ENCODE data around the gene HACE1.
"Not testable (repeated sequence)": the region's sequence is repeated elsewhere in the genome, so short reads cannot be mapped to it uniquely, and the experiment has no call there.

HACE1 gene

DNA sequence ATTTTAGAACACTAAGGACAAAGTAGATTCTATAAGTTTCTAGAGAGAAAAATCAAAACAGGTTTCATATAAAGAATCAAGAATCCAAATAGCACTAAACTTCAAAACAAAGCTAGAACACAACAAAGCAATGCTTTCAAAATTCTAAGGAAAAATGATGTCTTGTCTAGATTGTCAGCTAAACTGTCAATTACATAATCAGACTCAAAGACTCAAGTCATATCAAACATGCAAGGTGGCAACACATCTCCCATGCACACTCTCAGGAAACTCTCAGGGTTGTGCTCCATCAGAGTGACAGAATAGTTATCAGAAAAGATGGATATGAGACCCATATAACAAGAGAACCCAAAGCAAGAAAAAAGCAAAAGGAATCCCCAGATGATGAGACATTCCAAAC, 23.9 kb downstream of the HACE1 start:
- intact Hi-C loops (cut with DNase I) = no loop called here
- no peak for DNase-seq

GRCh38 chr6:104829183-104829958, 30.3 kb downstream of the HACE1 start:
- DNase-seq = no peak
- intact Hi-C loops (cut with DNase I) = no loop called here

GRCh38 chr6:104828478-104828877, 31.2 kb downstream of the HACE1 start:
- DNase-seq = no peak
- intact Hi-C loops (cut with DNase I) = no loop called here

GRCh38 chr6:104820820-104821219, 38.9 kb downstream of the HACE1 start:
- intact Hi-C loops (cut with DNase I); DNase-seq: not testable (repeated sequence)

DNA sequence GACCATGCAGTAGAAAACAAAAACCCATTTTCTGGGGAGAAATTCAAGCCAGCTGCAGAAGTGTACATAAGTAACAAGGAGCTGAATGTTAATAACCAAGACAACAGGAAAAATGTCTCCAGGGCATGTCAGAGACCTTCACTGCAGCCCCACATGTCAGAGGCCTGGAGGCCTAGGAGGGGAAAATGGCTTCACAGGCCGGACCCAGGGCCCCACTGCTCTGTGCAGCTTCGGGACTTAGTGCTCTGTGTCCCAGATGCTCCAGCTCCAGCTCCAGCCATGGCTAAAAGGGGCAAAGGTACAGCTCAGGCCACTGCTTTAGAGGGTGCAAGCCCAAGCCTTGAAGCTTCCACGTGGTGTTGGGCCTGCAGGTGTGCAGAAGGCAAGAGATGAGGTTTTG, 43.6 kb downstream of the HACE1 start:
- DNase-seq = no peak
- intact Hi-C loops (cut with DNase I) = no loop called here

DNA sequence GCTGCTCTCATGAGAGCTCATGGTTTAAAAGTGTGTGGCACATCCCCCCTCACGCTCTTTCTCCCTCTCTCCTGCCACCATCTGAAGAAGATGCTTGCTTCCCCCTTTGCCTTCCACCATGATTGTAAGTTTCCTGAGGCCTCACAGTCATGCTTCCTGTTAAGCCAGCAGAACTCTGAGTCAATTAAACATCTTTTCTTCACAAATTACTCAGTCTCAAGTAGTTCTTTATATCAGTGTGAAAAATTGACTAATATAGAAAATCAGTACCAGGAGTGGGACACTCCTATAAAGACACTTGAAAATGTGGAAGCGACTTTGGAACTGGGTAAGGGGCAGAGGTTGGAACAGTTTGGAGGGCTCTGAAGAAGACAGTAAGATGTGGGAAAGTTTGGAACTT, 45.0 kb downstream of the HACE1 start:
- no peak for DNase-seq

DNA sequence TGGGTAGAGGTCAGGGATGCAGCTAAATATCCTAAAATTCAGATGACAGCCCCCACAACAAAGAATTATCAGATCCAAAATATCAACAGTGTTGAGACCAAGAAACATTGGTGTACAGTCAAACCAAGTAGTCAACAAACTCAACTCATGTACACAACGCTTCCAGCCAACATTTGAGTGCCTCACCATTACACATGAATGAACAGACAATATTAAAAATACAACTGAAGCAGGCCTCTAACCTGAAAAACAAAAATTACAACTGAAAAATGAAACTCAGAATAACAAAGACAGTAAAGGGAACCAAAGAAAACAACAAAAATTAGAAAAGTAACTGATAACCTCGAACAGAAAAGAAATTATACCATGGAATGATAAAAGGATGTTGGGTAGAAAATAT, 46.2 kb downstream of the HACE1 start:
- DNase-seq = no peak
- intact Hi-C loops (cut with DNase I) = no loop called here

More for the DNA sequence above, 45.0 kb downstream of the HACE1 start:
- intact Hi-C loops (cut with DNase I) = no loop called here

- intact Hi-C loops (cut with DNase I) = no loop called here
- DNase-seq = no peak
Measured at GRCh38 chr6:104809116-104809515, 50.6 kb downstream of the HACE1 start.

DNA sequence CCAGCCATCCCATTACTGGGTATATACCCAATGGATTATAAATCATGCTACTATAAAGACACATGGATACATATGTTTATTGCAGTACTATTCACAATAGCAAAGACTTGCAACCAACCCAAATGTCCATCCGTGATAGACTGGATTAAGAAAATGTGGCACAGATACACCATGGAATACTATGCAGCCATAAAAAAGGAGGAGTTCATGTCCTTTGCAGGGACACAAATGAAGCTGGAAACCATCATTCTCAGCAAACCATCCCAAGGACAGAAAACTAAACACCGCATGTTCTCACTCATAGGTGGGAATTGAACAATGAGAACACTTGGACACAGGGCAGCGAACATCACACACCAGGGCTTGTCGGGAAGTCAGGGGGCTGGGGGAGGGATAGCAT, 54.4 kb downstream of the HACE1 start:
- intact Hi-C loops (cut with DNase I); DNase-seq: not testable (repeated sequence)

GRCh38 chr6:104799134-104799657, 60.5 kb downstream of the HACE1 start:
- intact Hi-C loops (cut with DNase I) = no loop called here
- no peak for DNase-seq

GRCh38 chr6:104796031-104796785, 63.5 kb downstream of the HACE1 start:
- DNase-seq = no peak
- intact Hi-C loops (cut with DNase I) = no loop called here

GRCh38 chr6:104795363-104795762, 64.4 kb downstream of the HACE1 start:
- DNase-seq = no peak
- intact Hi-C loops (cut with DNase I) = no loop called here

- intact Hi-C loops (cut with DNase I) = no loop called here
- no peak for DNase-seq
Measured at GRCh38 chr6:104789770-104790190, 69.9 kb downstream of the HACE1 start.

DNA sequence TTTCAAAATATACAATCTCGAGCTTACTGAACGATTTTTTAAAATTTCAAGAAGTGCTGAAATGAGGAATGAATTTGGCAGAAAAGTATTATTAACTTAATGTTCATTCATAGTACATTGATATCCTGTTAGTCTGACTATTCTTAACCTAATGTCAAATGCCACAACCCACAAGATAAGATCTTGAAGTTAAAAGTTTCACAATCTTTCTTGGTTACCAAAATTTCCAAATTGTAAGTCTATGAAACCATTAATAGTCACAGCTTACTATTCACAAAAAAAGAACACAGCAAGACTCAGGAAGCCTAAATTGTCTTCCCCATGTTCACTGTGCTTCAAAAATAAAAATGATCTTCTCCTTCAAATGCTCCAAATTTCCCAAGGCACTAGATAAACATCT, 71.3 kb downstream of the HACE1 start:
- intact Hi-C loops (cut with DNase I) = no loop called here
- DNase-seq = no peak

GRCh38 chr6:104787305-104787704, 72.4 kb downstream of the HACE1 start:
- intact Hi-C loops (cut with DNase I) = no loop called here
- no peak for DNase-seq

DNA sequence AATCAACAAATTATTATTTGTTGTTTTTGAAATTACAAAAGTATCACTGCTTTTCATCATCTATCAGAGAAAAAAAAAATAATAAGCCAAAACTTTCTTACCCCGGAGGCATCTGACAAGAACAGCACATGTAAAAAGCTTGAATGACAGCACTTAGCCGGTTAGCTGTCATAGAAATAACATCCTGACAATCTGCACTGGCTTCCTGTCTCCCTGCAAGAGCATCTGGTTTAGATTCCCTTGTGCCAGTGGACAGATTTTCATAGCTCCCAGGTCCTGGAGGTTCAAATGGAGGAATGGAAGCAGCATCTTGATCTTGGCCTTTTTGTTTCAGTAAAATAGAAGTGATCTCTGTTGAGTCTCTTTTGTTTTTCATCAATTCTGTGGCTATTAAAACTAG, 74.8 kb downstream of the HACE1 start:
- intact Hi-C loops (cut with DNase I) = no loop called here
- no peak for DNase-seq

- intact Hi-C loops (cut with DNase I) = no loop called here
Measured at GRCh38 chr6:104771258-104771832, 88.4 kb downstream of the HACE1 start.

DNA sequence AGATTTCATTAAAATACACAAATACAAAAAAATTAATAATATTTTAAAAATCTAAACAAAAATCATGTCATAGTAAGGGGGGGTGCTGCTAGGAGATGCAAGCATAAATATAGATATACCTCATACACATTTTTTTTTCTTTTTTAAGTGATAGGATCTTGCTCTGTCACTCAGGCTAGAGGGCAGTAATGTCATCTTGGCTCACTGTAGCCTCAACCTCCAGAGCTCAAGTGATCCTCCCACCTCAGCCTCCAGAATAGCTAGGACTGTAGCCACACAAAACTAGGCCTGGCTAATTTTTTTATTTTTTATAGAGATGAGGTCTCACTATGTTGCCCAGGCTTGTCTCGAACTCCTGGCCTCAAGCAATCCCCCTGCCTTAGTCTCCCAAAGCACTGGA, 90.8 kb downstream of the HACE1 start:
- DNase-seq = no peak
- intact Hi-C loops (cut with DNase I) = no loop called here

More at GRCh38 chr6:104771258-104771832, 88.4 kb downstream of the HACE1 start:
- no peak for DNase-seq

DNA sequence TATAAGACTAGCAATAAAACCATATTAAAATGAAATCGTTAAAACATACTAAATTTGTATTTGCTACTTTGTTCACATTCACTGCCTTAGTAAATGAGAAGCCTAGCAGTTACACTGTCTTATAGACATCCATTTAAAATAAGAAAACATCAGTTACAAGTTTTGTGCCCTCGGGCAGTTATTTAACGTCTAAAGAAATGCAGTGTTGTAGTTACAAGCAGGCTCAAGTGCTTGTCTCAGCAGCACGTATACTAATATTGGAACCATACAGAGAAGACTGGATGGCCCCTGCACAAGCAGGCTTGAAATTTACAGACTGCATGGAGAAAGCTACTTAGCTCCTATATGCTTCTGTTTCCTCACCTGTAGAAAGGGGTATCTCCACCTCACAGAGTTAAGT, 93.1 kb downstream of the HACE1 start:
- intact Hi-C loops (cut with DNase I) = no loop called here

DNA sequence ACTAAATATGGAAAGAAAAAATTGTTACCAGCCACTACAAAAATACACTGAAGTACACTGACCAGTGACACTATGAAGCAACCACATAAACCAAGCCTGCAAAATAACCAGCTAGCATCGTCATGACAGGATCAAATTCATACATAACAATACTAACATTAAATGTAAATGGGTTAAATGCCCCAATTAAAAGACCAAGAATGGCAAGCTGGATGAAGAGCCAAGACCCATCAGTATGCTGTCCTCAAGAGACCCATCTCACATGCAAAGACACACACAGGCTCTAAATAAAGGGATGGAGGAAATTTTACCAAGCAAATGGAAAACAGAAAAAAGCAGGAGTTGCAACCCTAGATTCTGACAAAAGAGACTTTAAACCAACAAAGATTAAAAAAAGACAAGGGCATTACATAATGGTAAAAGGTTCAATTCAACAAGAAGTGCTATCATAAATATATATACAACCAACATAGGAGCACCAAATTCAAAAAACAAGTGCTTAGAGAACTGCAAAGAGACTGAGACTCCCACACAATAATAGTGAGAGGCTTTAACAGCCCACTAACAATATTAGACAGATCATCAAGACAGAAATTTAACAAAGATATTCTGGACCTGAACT, 104.8 kb downstream of the HACE1 start:
- intact Hi-C loops (cut with DNase I) = no loop called here
- DNase-seq = no peak

More for the DNA sequence above, 93.1 kb downstream of the HACE1 start:
- no peak for DNase-seq
